Amniotic stem cell (primary cell): ENCODE data around the gene C20orf141.
"Not testable (repeated sequence)": the region's sequence is repeated elsewhere in the genome, so short reads cannot be mapped to it uniquely, and the experiment has no call there.

Source experiments
- DNase-seq: peaks from one replicate; lab custom pipeline; 2025; lab: John Stamatoyannopoulos, UW

C20orf141 gene

GRCh38 chr20:2820896-2821869, 6.4 kb downstream of the C20orf141 start:
- no peak for DNase-seq

- DNase-seq: no peak
Observed at GRCh38 chr20:2822073-2822472, 7.3 kb downstream of the C20orf141 start.

- no peak for DNase-seq
Observed at GRCh38 chr20:2825761-2826160, 11.0 kb downstream of the C20orf141 start.

- DNase-seq: no peak
Observed at GRCh38 chr20:2826655-2827054, 11.9 kb downstream of the C20orf141 start.

GRCh38 chr20:2829376-2829775, 14.6 kb downstream of the C20orf141 start:
- DNase-seq: no peak

GRCh38 chr20:2831206-2831605, 16.4 kb downstream of the C20orf141 start:
- not testable (repeated sequence) for DNase-seq

- no peak for DNase-seq
Observed at GRCh38 chr20:2833761-2834160, 19.0 kb downstream of the C20orf141 start.

- DNase-seq: no peak
Observed at GRCh38 chr20:2834401-2835110, 19.8 kb downstream of the C20orf141 start.

- no peak for DNase-seq
Observed at GRCh38 chr20:2835331-2835796, 20.6 kb downstream of the C20orf141 start.

- DNase-seq: no peak
Observed at GRCh38 chr20:2836035-2836434, 21.2 kb downstream of the C20orf141 start.

GRCh38 chr20:2837221-2837960, 22.6 kb downstream of the C20orf141 start:
- DNase-seq: no peak

- no peak for DNase-seq
Observed at GRCh38 chr20:2838170-2838797, 23.5 kb downstream of the C20orf141 start.

GRCh38 chr20:2838847-2839671, 24.3 kb downstream of the C20orf141 start:
- no peak for DNase-seq

GRCh38 chr20:2839732-2840137, 24.9 kb downstream of the C20orf141 start:
- no peak for DNase-seq

- peak; percentile 38 for DNase-seq
Observed at GRCh38 chr20:2840138-2840966, 25.6 kb downstream of the C20orf141 start, which contains the start of the genes PCED1A and VPS16. Gene PCED1A (minus strand): TSS chr20:2840655. CDS start chr20:2839912, 743 bp downstream. Gene VPS16 (plus strand): TSS chr20:2840745. CDS start chr20:2840775, 30 bp downstream.

- DNase-seq: peak; percentile 15
Observed at GRCh38 chr20:2840967-2841531, 26.3 kb downstream of the C20orf141 start.

GRCh38 chr20:2845607-2846006, 30.8 kb downstream of the C20orf141 start:
- DNase-seq: no peak

GRCh38 chr20:2846698-2847097, 31.9 kb downstream of the C20orf141 start:
- DNase-seq: no peak

GRCh38 chr20:2847802-2848201, 33.0 kb downstream of the C20orf141 start:
- no peak for DNase-seq
